ENCODE measurements around the gene EXD3.

EXD3 gene

DNA sequence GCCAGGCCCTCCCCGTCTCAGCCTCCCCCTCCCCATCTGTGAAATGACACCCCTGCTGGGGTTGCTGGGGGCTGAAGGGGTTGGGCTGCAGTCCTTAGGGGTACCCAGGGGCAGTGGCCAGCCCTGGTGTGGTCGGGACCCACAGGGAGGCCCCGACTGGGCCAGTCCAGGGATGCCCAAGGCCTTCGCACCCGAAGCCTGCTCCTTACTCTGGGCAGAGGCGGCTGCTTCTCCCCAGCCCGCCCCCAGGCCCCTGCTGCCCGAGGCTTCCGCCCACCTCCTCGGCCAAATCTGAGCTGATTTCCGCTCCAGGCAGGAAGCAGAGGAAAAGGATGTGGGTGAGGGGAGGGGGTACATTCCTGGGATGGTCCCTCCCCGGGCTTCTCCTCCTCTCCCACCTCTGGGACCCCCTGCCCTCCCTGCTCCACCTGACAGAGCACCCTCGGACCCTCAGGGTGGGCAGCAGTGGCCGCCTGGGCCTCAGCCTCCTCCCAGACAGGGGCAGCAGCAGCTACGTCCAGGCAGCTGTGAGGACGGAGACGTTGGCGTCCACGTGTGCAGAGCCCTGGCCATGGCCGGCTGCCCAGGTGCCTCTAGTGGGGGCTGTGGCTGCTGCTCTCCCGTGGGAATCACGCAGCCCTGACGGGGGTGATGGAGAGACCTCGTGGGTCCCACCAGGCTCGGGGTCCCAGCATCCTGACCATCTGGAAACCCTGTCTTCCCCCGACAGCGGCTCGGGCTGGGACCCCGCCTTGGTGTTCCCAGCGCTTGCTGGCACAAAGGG is 116.7 kb downstream of the EXD3 start:
- no peak for DNase-seq (ENCODE audit: extremely low read depth, low read depth)
- TF ChIP-seq, protein P1, sequence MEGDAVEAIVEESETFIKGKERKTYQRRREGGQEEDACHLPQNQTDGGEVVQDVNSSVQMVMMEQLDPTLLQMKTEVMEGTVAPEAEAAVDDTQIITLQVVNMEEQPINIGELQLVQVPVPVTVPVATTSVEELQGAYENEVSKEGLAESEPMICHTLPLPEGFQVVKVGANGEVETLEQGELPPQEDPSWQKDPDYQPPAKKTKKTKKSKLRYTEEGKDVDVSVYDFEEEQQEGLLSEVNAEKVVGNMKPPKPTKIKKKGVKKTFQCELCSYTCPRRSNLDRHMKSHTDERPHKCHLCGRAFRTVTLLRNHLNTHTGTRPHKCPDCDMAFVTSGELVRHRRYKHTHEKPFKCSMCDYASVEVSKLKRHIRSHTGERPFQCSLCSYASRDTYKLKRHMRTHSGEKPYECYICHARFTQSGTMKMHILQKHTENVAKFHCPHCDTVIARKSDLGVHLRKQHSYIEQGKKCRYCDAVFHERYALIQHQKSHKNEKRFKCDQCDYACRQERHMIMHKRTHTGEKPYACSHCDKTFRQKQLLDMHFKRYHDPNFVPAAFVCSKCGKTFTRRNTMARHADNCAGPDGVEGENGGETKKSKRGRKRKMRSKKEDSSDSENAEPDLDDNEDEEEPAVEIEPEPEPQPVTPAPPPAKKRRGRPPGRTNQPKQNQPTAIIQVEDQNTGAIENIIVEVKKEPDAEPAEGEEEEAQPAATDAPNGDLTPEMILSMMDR (IDR thresholded peaks at IDR 0.05; ENCODE audit: low read depth, low read length): no peak

DNA sequence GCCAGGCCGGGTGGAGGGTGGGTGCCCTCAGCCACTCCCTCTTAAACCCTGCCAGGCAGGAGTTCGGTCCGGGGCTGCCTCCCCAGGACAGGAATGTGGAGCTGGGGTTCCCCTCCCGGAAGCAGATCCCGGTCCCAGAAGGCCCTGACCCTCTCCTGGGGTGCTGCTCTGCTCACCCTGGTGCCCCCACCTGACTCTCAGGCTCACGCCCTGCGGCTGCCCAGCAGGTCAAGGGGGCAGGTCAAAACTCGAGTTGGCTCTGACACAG is 117.2 kb downstream of the EXD3 start:
- no peak for DNase-seq (ENCODE audit: extremely low read depth, low read depth)
- TF ChIP-seq, protein P1 (IDR thresholded peaks at IDR 0.05; ENCODE audit: low read depth, low read length): no peak

DNA sequence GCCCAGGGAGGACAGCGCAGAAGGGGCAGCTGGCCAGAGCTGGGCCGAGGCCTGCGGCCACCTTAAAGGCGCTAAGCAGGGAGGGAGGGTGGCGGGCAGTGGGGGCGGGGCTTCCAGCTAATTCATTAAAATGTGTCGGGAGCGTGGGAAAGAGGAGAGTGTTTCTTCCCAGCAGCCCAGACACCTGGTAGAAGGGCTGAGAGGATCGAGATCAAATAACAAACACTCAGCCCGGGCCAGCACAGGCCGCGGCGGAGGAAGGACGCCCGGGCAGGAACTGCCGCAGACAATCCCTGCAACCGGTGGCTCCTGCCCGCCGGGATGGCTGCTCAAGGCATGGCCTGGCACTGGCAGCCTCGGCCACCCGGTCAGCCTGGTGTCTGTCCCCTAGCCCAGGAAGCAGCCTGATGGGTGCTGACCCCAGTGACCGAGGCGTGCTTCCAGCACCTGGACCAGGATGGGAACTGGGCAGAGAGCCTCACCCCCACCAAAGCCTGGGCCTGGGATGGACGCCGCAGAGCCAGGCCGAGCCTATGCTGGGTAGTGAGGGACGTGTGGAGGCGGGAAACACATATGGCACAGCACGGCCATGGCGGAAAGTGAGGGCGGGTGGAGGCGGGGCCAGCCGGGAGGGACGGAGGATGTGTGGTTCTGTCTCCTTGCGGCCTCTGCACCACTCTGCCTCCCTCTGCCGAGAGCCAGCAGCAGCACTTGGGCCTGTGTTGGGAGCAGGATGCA is 117.7 kb downstream of the EXD3 start:
- DNase-seq (ENCODE audit: extremely low read depth, low read depth): no peak
- TF ChIP-seq, protein P1 (IDR thresholded peaks at IDR 0.05; ENCODE audit: low read depth, low read length): no peak

DNA sequence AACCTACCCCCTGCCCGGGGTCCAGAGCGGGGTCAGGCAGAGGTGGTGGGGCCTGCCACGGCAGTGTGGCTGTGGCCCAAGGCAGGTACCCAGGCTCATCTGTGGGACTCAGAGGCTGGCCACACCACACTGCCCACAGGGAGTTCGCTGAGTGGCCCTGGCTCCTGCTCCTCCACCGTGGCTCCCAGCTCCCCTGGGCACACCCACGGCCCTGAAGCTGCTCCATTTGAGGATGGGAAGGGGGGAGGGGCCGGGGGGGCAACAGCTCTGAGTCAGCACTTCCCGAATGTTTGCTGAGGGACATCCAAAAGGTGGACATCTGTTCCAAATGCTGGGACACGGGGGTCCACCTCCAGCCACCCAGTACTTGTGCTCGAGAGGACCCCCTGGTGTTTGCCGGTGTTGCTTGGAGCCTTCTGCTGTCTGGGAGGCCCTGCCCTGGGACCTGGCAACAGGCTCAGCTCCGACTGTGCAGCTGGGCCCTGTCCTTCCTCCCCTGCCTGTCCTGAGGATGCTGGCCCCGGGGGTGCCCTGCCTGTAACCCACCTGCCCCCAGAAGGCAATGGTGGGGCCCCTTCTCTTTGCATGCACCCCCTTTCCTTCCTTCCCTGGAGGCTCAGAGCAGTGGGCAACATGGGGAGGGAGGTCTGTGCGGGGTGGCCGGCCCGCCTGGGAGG is 118.4 kb downstream of the EXD3 start:
- TF ChIP-seq, protein P1 (IDR thresholded peaks at IDR 0.05; ENCODE audit: low read depth, low read length): no peak; the same call in 1 of the 2 replicates
- no peak for DNase-seq (ENCODE audit: extremely low read depth, low read depth)

DNA sequence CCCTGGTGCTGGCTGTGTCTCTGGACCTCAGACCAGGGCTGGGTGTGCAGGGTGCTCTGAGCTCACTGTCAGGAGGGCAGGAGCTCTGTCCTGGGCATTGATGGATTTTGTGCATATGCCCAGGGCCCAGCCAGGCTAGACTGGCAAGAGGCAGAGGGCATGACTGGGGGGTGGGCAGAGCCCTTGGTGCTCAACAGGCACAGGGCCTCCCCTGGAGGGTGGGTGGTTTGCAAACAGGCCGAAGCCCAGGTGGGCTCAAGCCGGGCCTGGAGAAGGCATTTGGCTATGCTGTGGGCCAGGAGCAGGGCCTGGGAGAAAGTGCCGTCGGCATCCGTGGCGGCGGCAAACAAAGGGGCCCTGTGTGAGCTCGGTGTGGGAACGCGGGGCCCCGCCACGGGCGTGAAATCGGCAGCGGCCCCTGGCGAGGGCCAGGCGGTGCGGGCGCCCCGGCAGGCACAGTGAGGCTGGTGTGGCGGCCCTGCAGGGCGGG is 119.0 kb downstream of the EXD3 start:
- TF ChIP-seq, protein P1 (IDR thresholded peaks at IDR 0.05; ENCODE audit: low read depth, low read length): no peak
- DNase-seq (ENCODE audit: extremely low read depth, low read depth): no peak

DNA sequence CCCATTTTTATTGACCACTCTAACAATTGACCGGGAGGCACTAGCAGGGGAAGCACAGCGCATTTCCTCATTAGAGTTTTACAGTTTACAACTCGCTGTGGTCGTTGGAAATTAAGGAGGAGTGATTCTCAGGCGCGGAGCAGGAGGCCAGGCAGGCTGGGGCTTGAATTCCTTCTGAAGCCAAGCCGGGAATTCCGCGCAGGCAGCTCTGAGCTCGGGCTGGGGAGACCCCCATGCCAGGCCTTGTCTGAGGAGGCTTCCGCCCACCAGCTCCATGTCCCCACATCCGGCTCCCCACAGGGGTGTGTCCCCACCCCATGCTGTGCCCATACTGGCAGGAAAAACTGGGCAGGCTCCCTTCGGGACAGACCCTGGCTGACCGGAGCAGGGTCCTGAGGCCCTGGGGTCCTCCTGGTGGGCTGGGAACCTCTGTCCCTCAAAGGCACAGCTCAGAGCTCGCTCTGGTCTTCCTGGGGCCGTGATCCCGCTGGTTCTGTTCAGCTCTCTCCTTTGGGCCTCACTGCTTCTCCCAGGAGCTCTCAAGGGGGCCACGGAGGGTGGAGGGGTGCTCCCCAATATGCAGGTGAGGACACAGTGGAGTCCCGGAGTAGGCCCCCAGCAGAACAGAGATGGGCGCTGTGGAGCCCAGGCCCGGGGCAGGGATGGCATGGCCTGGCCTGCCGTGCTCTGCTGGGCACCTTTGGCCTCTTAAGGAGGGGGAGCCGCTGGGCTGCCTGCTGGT is 119.6 kb downstream of the EXD3 start:
- TF ChIP-seq, protein P1 (IDR thresholded peaks at IDR 0.05; ENCODE audit: low read depth, low read length): no peak
- no peak for DNase-seq (ENCODE audit: extremely low read depth, low read depth)
